Ishikawa (cell line): ENCODE measurements around the gene HK1.

ENCODE experiments used
- CEBPB ChIP-seq: IDR thresholded peaks from 2 replicates; pipeline ENCODE4 v1.6.1; 2012
- EGR1 ChIP-seq: IDR thresholded peaks from 2 replicates; pipeline ENCODE4 v1.6.1; 2012
- EP300 ChIP-seq: IDR thresholded peaks from 2 replicates; pipeline ENCODE4 v1.6.1; 2012; ENCODE audit warnings: borderline replicate concordance
- FOXM1 ChIP-seq: IDR thresholded peaks from 2 replicates; pipeline ENCODE4 v1.6.1; 2012; ENCODE audit warnings: low read depth, borderline replicate concordance
- MAX ChIP-seq: IDR thresholded peaks from 2 replicates; pipeline ENCODE4 v1.6.1; 2012
- REST ChIP-seq: IDR thresholded peaks from 2 replicates; pipeline ENCODE4 v1.6.1; 2012; ENCODE audit warnings: low read depth, mild to moderate bottlenecking
- USF1 ChIP-seq: IDR thresholded peaks from 2 replicates; pipeline ENCODE4 v1.6.1; 2012
- YY1 ChIP-seq: IDR thresholded peaks from 2 replicates; pipeline ENCODE4 v1.6.1; 2012; ENCODE audit warnings: low read depth

- TF ChIP-seq REST (no peak), EGR1 (no peak), FOXM1 (no peak), YY1 (no peak), USF1 (no peak), EP300 (no peak), MAX (no peak), CEBPB (no peak)
Measured at GRCh38 chr10:69412232-69412790, 134.0 kb downstream of the HK1 start.
